GM12878 (cell line): ENCODE data around the gene SZRD1. TPM values are rescaled to one million over a fixed set of nuclear protein-coding genes. Genes with fewer than 3 reads are reported as not detected.

ENCODE experiments used
- ATAC-seq: fragments of 200-7000 bp; cut with Tn5 transposase; 3 replicates; pipeline ENCODE4 v1.9.1; 2020; ENCODE audit warnings: mild to moderate bottlenecking, moderate library complexity
- BruUV-seq: library from RNA; stranded (reverse); fragments of 400-500 nt; replicated peaks from 2 replicates; lab custom pipeline; 2021; lab: Mats Ljungman, UMichigan
- CTCF ChIA-PET: fragments of 300-600 bp; sonication (Branson Sonifier 250); formaldehyde crosslinking; extraction: SDS; loops from one replicate; lab custom pipeline; 2021; ENCODE audit warnings: inconsistent platforms; lab: Yijun Ruan, JAX
- POLR2A ChIA-PET: fragments of 350-600 bp; formaldehyde crosslinking; extraction: SDS; loops from one replicate; lab custom pipeline; 2021; ENCODE audit warnings: inconsistent platforms; lab: Charles Lee
- RAD21 ChIA-PET: fragments of 300-600 bp; sonication (Branson Sonifier 250); formaldehyde crosslinking; loops from one replicate; lab custom pipeline; 2023; ENCODE audit warnings: antibody characterized with exemption; ENCODE audit not compliant: unreplicated experiment; lab: Charles Lee
- SMC1A ChIA-PET: fragments of 300-600 bp; sonication (Branson Sonifier 250); formaldehyde crosslinking; loops from one replicate; lab custom pipeline; 2023; ENCODE audit not compliant: unreplicated experiment, uncharacterized antibody; lab: Charles Lee
- DNase-seq: peaks from one replicate; pipeline ENCODE4 v3.0.0-alpha.2; 2011; ENCODE audit warnings: low read depth, low spot score
- FAIRE-seq: peaks from 3 replicates; lab custom pipeline; 2011; peaks lifted over from hg19 to GRCh38; lab: Jason Lieb, UNC
- H2AFZ ChIP-seq: 2 replicates; pipeline ENCODE4 v1.6.0; 2011; ENCODE audit warnings: low read depth, low read length, control low read depth; ENCODE audit not compliant: control insufficient read depth
- H3K27ac ChIP-seq: 2 replicates; pipeline ENCODE4 v1.5.1; 2011; ENCODE audit warnings: control low read depth; ENCODE audit not compliant: control insufficient read depth, insufficient read depth
- H3K27me3 ChIP-seq, 2 experiments: replicated peaks in 1 of 2; 2 replicates each; pipeline versions ENCODE4 v1.6.0 to v1.6.1; 2011; ENCODE audit warnings: low read length in 1 of 2; ENCODE audit not compliant: control insufficient read depth in 2 of 2, insufficient read depth in 2 of 2
- H3K36me3 ChIP-seq, 2 experiments: 2 replicates each; pipeline ENCODE4 v1.5.1; 2011; ENCODE audit warnings: low read length in 1 of 2; ENCODE audit not compliant: control insufficient read depth in 2 of 2, insufficient read depth in 2 of 2
- H3K4me1 ChIP-seq: 2 replicates; pipeline ENCODE4 v1.6.1; 2011; ENCODE audit warnings: mild to moderate bottlenecking, low read length, moderate library complexity, mixed read lengths; ENCODE audit not compliant: control insufficient read depth, insufficient read depth
- H3K4me2 ChIP-seq: 2 replicates; pipeline ENCODE4 v1.6.0; 2011; ENCODE audit warnings: control low read depth; ENCODE audit not compliant: control insufficient read depth, insufficient read depth
- H3K4me3 ChIP-seq: fragments of 200-600 bp; sonication (generic); 2 replicates; pipeline ENCODE4 v1.5.1; 2016
- H3K79me2 ChIP-seq: 2 replicates; pipeline ENCODE4 v1.6.0; 2011; ENCODE audit warnings: low read length; ENCODE audit not compliant: control insufficient read depth, insufficient read depth
- H3K9ac ChIP-seq: 2 replicates; pipeline ENCODE4 v1.8.0; 2011; ENCODE audit warnings: low read length, control low read depth, mixed read lengths; ENCODE audit not compliant: control insufficient read depth, insufficient read depth
- H3K9me3 ChIP-seq: replicated peaks from 3 replicates; pipeline ENCODE4 v1.5.1; 2011; ENCODE audit warnings: mild to moderate bottlenecking, low read length; ENCODE audit not compliant: control insufficient read depth, insufficient read depth
- H4K20me1 ChIP-seq: 2 replicates; pipeline ENCODE4 v1.6.0; 2011; ENCODE audit not compliant: control insufficient read depth, insufficient read depth
- FOS ChIP-seq: IDR thresholded peaks from 3 replicates; pipeline ENCODE4 v1.6.1; 2011; ENCODE audit warnings: borderline replicate concordance; ENCODE audit not compliant: insufficient read length; ENCODE audit errors: extremely low read depth
- NRF1 ChIP-seq: conservative IDR thresholded peaks from 2 replicates; pipeline ENCODE4 v1.6.1; 2011; ENCODE audit warnings: mild to moderate bottlenecking, low read depth, low read length, improper control_type of control experiment
- WRNIP1 ChIP-seq: IDR thresholded peaks from 2 replicates; pipeline ENCODE4 v1.6.1; 2011; ENCODE audit warnings: low read depth, low read length, improper control_type of control experiment, borderline replicate concordance
- ZNF384 ChIP-seq: IDR thresholded peaks from 2 replicates; pipeline ENCODE4 v1.6.1; 2012; ENCODE audit warnings: low read depth, mild to moderate bottlenecking, low read length, improper control_type of control experiment, borderline replicate concordance
- WGBS: methylation state at CpG from one replicate; pipeline ENCODE4 v1.1.6; 2016; ENCODE audit warnings: low lambda C conversion rate; ENCODE audit not compliant: insufficient replicate concordance, insufficient coverage; ENCODE audit errors: missing lambda C conversion rate; 5-methylcytosine and 5-hydroxymethylcytosine counted together
- in situ Hi-C: fragments of 300-500 bp; cut with MboI; formaldehyde crosslinking; loops from 9 replicates; pipeline ENCODE4 v1.14.3; 2018; ENCODE audit warnings: mixed read lengths
- intact Hi-C: fragments of 100-400 bp; cut with micrococcal nuclease; formaldehyde crosslinking; loops from one replicate; pipeline ENCODE4 v1.14.2; 2022; ENCODE audit not compliant: unreplicated experiment
- polyA plus RNA-seq, 11 experiments: library from polyadenylated mRNA; depleted of rRNA in 4 of 11; unstranded in 6 of 11; stranded (reverse) in 5 of 11; fragments of >200 nt; fragmentation: Nextera tagmentation in 4 of 11; fragmentation: Illumina TruSeq in 1 of 11; extraction: Ambion mirVana in 4 of 11; extraction: Trizol in 1 of 11; gene quantifications; 1 replicate in 1 of 11; 2 replicates in 10 of 11; pipeline versions ENCODE4 v1.2.1 to v1.2.3, GENCODE V29; 2011 to 2016; ENCODE audit warnings: inconsistent platforms in 2 of 11, missing spikeins in 2 of 11, low read depth in 1 of 11
- total RNA-seq, 4 experiments: library from RNA; depleted of rRNA in 3 of 4; stranded (reverse); fragments of >200 nt in 3 of 4; fragmentation: Illumina TruSeq in 1 of 4; extraction: Trizol in 1 of 4; gene quantifications; 2 replicates each; pipeline versions ENCODE4 v1.2.1 to v1.2.3, GENCODE V29; 2013 to 2021
- TF ChIP-seq, protein P1 (sequence below), 3 experiments: IDR thresholded peaks in 2 of 3; conservative IDR thresholded peaks in 1 of 3; 2 replicates each; pipeline ENCODE4 v1.5.1; 2011; ENCODE audit warnings: low read depth in 3 of 3, low read length in 3 of 3, mild to moderate bottlenecking in 3 of 3, control low read depth in 2 of 3, moderate library complexity in 2 of 3, inconsistent platforms in 1 of 3, mixed read lengths in 1 of 3; ENCODE audit not compliant: control insufficient read depth in 2 of 3, insufficient read depth in 1 of 3; ENCODE audit errors: extremely low read depth in 1 of 3
- TF ChIP-seq, protein P2 (sequence below): IDR thresholded peaks from 2 replicates; pipeline ENCODE4 v1.6.1; 2011; ENCODE audit warnings: low read depth, low read length, improper control_type of control experiment, borderline replicate concordance

The SZRD1 gene
- total and polyA plus RNA-seq, 10 of the 15 experiments (the other 5 are each of a cell fraction or from before 2014, with no cell fraction given), result 5.6 to 213 (median 113) TPM

DNA sequence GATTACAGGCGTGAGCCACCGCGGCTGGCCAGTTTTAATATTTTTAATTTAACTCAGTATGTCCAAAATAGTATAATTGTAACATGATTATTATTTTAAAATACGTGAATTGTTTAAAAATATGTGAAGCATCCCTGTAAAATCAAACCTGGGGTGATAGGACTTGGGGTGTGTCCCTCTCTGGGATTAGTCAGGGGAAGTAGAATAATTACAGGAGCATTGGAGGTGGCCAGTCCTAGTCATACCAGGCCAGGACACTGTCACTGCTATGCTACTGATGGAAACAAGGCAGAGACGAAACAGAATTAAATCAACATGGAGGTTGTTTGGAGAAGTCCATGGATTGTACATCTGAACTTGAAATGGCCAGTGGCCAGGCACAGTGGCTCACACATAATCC, 16.8 kb downstream of the SZRD1 start:
- SMC1A ChIA-PET, result no interaction called here
- Histone ChIP-seq H3K27ac (no peak overlapping the region), H3K79me2 (peaks cover 88% of the 10 kb centered on the region), H3K27me3 (no peaks in the 10 kb centered on the region), H3K9me3 (no peaks in the 10 kb centered on the region), H3K9ac (no peak overlapping the region), H2AFZ (no peak overlapping the region), H3K36me3 (peaks cover 0 to 8% of the 10 kb centered on the region in 2 experiments; a peak in 3 of 4 replicates), H3K4me3 (no peak overlapping the region), H4K20me1 (peaks cover 10% of the 10 kb centered on the region; the same call in 1 of the 2 replicates), H3K4me2 (no peak overlapping the region), H3K4me1 (peaks cover 33% of the 10 kb centered on the region)
- POLR2A ChIA-PET, result interaction anchor here (0.7 kb wide), 2 partner anchors 58 to 136 kb away, joined by 4 to 5 read pairs; no protein-coding TSS in a partner anchor
- in situ Hi-C loops, result no loop called here
- CTCF ChIA-PET, result no interaction called here
- no peak for TF ChIP-seq WRNIP1
- no peak for TF ChIP-seq ZNF384
- RAD21 ChIA-PET, result no interaction called here
- no peak for DNase-seq
- 95% methylated on average over 5 of the region's 5 CpGs for WGBS
- intact Hi-C loops, result no loop called here
- ATAC-seq, result no peak
- BruUV-seq, result no TSS peak
- FAIRE-seq, result no peak

DNA sequence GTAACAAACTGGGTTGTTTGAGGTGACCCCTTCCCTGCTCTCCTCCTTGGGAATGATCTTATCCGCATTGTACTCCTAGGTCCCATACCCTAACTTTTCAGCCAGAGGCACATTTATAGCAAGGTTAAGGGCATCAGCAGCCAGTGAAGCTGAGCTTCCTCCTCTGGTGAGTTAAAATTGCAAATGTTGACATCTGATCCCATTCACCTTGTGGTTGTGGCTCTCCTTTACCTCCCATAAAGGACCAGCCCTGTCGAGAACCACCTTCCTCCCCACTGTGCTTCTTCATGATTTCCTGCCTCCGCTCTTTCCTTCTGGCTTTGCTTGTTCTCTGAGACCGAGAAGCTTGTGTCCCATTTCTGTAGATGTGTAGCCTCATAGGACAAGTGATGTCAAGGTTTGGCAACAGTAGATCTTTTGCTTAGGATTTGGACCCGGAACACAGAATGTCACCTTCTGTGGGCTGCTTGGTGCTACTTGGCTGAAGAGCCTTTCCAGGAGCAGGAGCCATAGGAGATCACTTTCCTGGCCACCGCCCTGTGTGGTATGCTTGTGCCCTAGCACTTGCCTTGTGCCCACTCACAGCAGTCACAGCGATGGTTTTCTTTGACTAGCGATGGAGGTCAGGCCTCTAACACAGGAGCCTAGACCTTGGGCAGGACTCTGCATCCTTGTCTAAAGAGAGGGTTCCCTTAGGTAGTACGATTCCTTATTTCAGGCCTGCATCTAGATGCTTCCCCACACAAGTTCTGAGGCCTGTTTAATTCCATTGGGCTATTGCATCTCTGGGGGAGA, 18.8 kb downstream of the SZRD1 start:
- RAD21 ChIA-PET, result interaction anchor here (1.5 to 3.5 kb wide), 6 partner anchors 11 to 64 kb away, joined by 3 to 37 read pairs (median 10); partner anchors contain the start of genes NECAP2 and SZRD1
- Histone ChIP-seq H3K9ac (no peak overlapping the region), H3K27ac (peak overlapping the region; percentile 77; the same call in 1 of the 2 replicates), H3K4me1 (peaks cover 33% of the 10 kb centered on the region), H3K9me3 (no peaks in the 10 kb centered on the region), H3K36me3 (peaks cover 0 to 8% of the 10 kb centered on the region in 2 experiments; a peak in 2 of 4 replicates), H2AFZ (no peak overlapping the region), H3K4me3 (peak overlapping the region; percentile 44; the same call in 1 of the 2 replicates), H3K79me2 (peaks cover 86% of the 10 kb centered on the region), H3K27me3 (no peaks in the 10 kb centered on the region), H4K20me1 (peaks cover 9% of the 10 kb centered on the region; the same call in 1 of the 2 replicates), H3K4me2 (peak overlapping the region; percentile 77)
- intact Hi-C loops (no loop called here), in situ Hi-C loops (no loop called here)
- DNase-seq (no peak), FAIRE-seq (no peak), ATAC-seq (no peak)
- CTCF ChIA-PET, result interaction anchor here (1.8 to 4.2 kb wide), 3 partner anchors 11 to 55 kb away, joined by 6 to 30 read pairs (median 6); partner anchors contain the start of gene NECAP2
- POLR2A ChIA-PET, result interaction anchor here (0.5 to 3.6 kb wide), 7 partner anchors 11 to 287 kb away, joined by 3 to 34 read pairs (median 5); partner anchors contain the start of gene SZRD1
- SMC1A ChIA-PET, result interaction anchor here (1.6 to 4.7 kb wide), 3 partner anchors 14 to 54 kb away, joined by 7 to 30 read pairs (median 16); partner anchors contain the start of gene NECAP2
- 65% methylated on average over 9 of the region's 9 CpGs for WGBS
- BruUV-seq, result no TSS peak
- TF ChIP-seq, protein P1, sequence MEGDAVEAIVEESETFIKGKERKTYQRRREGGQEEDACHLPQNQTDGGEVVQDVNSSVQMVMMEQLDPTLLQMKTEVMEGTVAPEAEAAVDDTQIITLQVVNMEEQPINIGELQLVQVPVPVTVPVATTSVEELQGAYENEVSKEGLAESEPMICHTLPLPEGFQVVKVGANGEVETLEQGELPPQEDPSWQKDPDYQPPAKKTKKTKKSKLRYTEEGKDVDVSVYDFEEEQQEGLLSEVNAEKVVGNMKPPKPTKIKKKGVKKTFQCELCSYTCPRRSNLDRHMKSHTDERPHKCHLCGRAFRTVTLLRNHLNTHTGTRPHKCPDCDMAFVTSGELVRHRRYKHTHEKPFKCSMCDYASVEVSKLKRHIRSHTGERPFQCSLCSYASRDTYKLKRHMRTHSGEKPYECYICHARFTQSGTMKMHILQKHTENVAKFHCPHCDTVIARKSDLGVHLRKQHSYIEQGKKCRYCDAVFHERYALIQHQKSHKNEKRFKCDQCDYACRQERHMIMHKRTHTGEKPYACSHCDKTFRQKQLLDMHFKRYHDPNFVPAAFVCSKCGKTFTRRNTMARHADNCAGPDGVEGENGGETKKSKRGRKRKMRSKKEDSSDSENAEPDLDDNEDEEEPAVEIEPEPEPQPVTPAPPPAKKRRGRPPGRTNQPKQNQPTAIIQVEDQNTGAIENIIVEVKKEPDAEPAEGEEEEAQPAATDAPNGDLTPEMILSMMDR (IDR thresholded peaks at IDR 0.05 in 2 of 3, conservative IDR thresholded peaks at IDR 0.05 in 1 of 3; ENCODE audit: control insufficient read depth in 2 of 3, extremely low read depth in 1 of 3, insufficient read depth in 1 of 3, low read depth in 3 of 3, low read length in 3 of 3), result no peak
- TF ChIP-seq NRF1 (no peak), FOS (no peak)
- TF ChIP-seq, protein P2, sequence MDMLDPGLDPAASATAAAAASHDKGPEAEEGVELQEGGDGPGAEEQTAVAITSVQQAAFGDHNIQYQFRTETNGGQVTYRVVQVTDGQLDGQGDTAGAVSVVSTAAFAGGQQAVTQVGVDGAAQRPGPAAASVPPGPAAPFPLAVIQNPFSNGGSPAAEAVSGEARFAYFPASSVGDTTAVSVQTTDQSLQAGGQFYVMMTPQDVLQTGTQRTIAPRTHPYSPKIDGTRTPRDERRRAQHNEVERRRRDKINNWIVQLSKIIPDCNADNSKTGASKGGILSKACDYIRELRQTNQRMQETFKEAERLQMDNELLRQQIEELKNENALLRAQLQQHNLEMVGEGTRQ, result no peak
